Panc1 (cell line): Measurements from ENCODE around the gene SHKBP1. TPM values are rescaled to one million over a fixed set of nuclear protein-coding genes. Genes with fewer than 3 reads are reported as not detected.

Experiments
- ATAC-seq: fragments of 200-7000 bp; cut with Tn5 transposase; 2 replicates; pipeline ENCODE4 v1.9.1; 2020; ENCODE audit warnings: mild to moderate bottlenecking, moderate library complexity
- BruUV-seq: library from RNA; stranded (reverse); fragments of 400-500 nt; replicated peaks from 2 replicates; lab custom pipeline; 2021; lab: Mats Ljungman, UMichigan
- CTCF ChIA-PET: fragments of 300-600 bp; sonication (Branson Sonifier 250); formaldehyde crosslinking; loops from one replicate; lab custom pipeline; 2022; ENCODE audit warnings: antibody characterized with exemption; lab: Charles Lee
- POLR2A ChIA-PET: fragments of 300-600 bp; sonication (Branson Sonifier 250); formaldehyde crosslinking; loops from one replicate; lab custom pipeline; 2022; ENCODE audit warnings: antibody characterized with exemption; lab: Charles Lee
- DNase-seq: peaks from one replicate; pipeline ENCODE4 v3.0.0-alpha.2; 2010; ENCODE audit warnings: low read depth, low spot score
- H3K27ac ChIP-seq: 2 replicates; pipeline ENCODE4 v1.5.1; 2011; ENCODE audit warnings: mild to moderate bottlenecking, low read length, inconsistent platforms
- H3K27me3 ChIP-seq: fragments of 200-500 bp; sonication (Bioruptor generic); 2 replicates; pipeline ENCODE4 v1.6.0; 2014; ENCODE audit warnings: low read length, inconsistent platforms; ENCODE audit not compliant: control insufficient read depth, insufficient read depth
- H3K36me3 ChIP-seq: fragments of 200-500 bp; sonication (Bioruptor generic); 2 replicates; pipeline ENCODE4 v1.5.1; 2014; ENCODE audit warnings: inconsistent platforms, mild to moderate bottlenecking, low read length, moderate library complexity; ENCODE audit not compliant: control insufficient read depth, insufficient read depth
- H3K4me1 ChIP-seq: 2 replicates; pipeline ENCODE4 v1.5.1; 2011; ENCODE audit warnings: inconsistent platforms, mild to moderate bottlenecking, low read length, moderate library complexity; ENCODE audit not compliant: control insufficient read depth, insufficient read depth
- H3K4me3 ChIP-seq, 2 experiments: 2 replicates each; pipeline ENCODE4 v1.5.1; 2011 to 2012; ENCODE audit warnings: low read depth in 2 of 2, low read length in 2 of 2, mild to moderate bottlenecking in 2 of 2, inconsistent platforms in 1 of 2, moderate library complexity in 1 of 2
- H3K9me3 ChIP-seq: fragments of 200-500 bp; sonication (Bioruptor generic); 2 replicates; pipeline ENCODE4 v1.5.1; 2014; ENCODE audit warnings: low read depth, mild to moderate bottlenecking, inconsistent platforms, low read length, moderate library complexity; ENCODE audit not compliant: control insufficient read depth, insufficient read depth
- CTCF ChIP-seq: fragments of 450-650 bp; IDR thresholded peaks from 2 replicates; pipeline ENCODE4 v1.5.1; 2017; ENCODE audit warnings: mild to moderate bottlenecking
- POLR2AphosphoS5 ChIP-seq: IDR thresholded peaks from 2 replicates; pipeline ENCODE4 v1.6.1; 2012; ENCODE audit warnings: mild to moderate bottlenecking, low read depth, low read length, moderate library complexity
- REST ChIP-seq, 2 experiments: IDR thresholded peaks; 2 replicates each; pipeline ENCODE4 v1.6.1; 2011 to 2012; ENCODE audit warnings: low read depth in 2 of 2, control low read depth in 1 of 2, low read length in 1 of 2, mild to moderate bottlenecking in 1 of 2, moderate library complexity in 1 of 2; ENCODE audit not compliant: insufficient read depth in 1 of 2
- SIN3A ChIP-seq: IDR thresholded peaks from 2 replicates; pipeline ENCODE4 v1.6.1; 2012; ENCODE audit warnings: low read depth, mild to moderate bottlenecking, low read length, moderate library complexity, borderline replicate concordance; ENCODE audit not compliant: insufficient read depth
- TCF7L2 ChIP-seq: IDR thresholded peaks from 2 replicates; pipeline ENCODE4 v1.6.1; 2011; ENCODE audit warnings: mild to moderate bottlenecking, low read depth, low read length, inconsistent platforms
- in situ Hi-C: cut with HindIII; loops from 2 replicates; pipeline ENCODE4 v1.10.0; 2016; ENCODE audit warnings: low sequenced_read_pairs, low pct_unique_long_range_greater_than_20kb
- intact Hi-C: fragments of 100-400 bp; cut with micrococcal nuclease; formaldehyde crosslinking; loops from one replicate; pipeline ENCODE4 v1.10.0; 2022; ENCODE audit not compliant: unreplicated experiment
- total RNA-seq: library from RNA; stranded (reverse); gene quantifications from one replicate; pipeline ENCODE4 v1.2.1, GENCODE V29; 2021; ENCODE audit not compliant: unreplicated experiment

Gene SHKBP1
- total RNA-seq, 1 experiment from 2014 or later, result 55.9 TPM

DNA sequence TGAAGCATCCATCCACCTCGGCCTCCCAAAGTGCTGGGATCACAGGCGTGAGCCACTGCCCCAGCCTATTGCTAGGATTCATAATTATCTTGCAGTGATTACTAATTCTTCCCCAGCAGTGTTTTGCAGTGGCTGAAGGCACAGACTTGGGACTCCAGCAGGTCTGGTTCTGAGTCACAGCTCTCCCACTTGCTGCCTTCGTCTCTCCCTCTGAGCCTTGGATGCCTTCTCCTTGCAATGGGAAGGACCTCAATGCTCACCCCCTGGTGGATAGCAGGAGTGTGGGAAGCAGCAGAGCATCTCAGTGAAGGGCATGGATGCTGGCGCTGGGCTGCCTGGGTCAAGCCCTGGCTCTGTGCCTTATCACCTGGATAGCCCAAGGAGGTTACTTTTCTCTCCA lies 37.6 kb upstream of the SHKBP1 start:
- ChIA-PET POLR2A (no interaction called here), CTCF (interaction anchor here (0.7 to 1.3 kb wide), 2 partner anchors 16 to 64 kb away, joined by 3 read pairs; no protein-coding TSS in a partner anchor)
- Histone ChIP-seq H3K36me3 (no peaks in the 10 kb centered on the region), H3K27me3 (no peaks in the 10 kb centered on the region), H3K27ac (no peak overlapping the region), H3K9me3 (no peaks in the 10 kb centered on the region), H3K4me3 (no peak overlapping the region), H3K4me1 (no peaks in the 10 kb centered on the region)
- BruUV-seq, result no TSS peak
- ATAC-seq (peak; percentile 62; the same call in 1 of the 2 replicates), DNase-seq (no peak)
- TF ChIP-seq TCF7L2 (no peak), CTCF (no peak), SIN3A (no peak), POLR2AphosphoS5 (no peak), REST (IDR thresholded peaks at IDR 0.05; ENCODE audit: insufficient read depth in 1 of 2, low read depth in 2 of 2, low read length in 1 of 2) (no peak)
- in situ Hi-C loops (no loop called here), intact Hi-C loops (no loop called here)

- ChIA-PET POLR2A (interaction anchor here (0.6 to 0.7 kb wide), 2 partner anchors 18 to 51 kb away, joined by 3 read pairs; no protein-coding TSS in a partner anchor), CTCF (interaction anchor here (0.5 to 2.0 kb wide), 2 partner anchors 10 to 97 kb away, joined by 3 to 5 read pairs; no protein-coding TSS in a partner anchor)
- Histone ChIP-seq H3K27ac (no peak overlapping the region), H3K4me1 (no peaks in the 10 kb centered on the region), H3K27me3 (no peaks in the 10 kb centered on the region), H3K36me3 (no peaks in the 10 kb centered on the region), H3K4me3 (no peak overlapping the region), H3K9me3 (no peaks in the 10 kb centered on the region)
- intact Hi-C loops (no loop called here), in situ Hi-C loops (no loop called here)
- DNase-seq, result no peak
- no peak for ATAC-seq
- TF ChIP-seq TCF7L2, result no peak
- TF ChIP-seq REST (IDR thresholded peaks at IDR 0.05; ENCODE audit: insufficient read depth in 1 of 2, low read depth in 2 of 2, low read length in 1 of 2), result no peak
- no peak for TF ChIP-seq SIN3A
- TF ChIP-seq CTCF, result no peak
- no TSS peak for BruUV-seq
Observed at GRCh38 chr19:40542202-40542859, 34.3 kb upstream of the SHKBP1 start.
